ENCODE measurements around the gene REV1.
"Not testable (repeated sequence)": the region's sequence is repeated elsewhere in the genome, so short reads cannot be mapped to it uniquely, and the experiment has no call there.

Gene REV1

DNA sequence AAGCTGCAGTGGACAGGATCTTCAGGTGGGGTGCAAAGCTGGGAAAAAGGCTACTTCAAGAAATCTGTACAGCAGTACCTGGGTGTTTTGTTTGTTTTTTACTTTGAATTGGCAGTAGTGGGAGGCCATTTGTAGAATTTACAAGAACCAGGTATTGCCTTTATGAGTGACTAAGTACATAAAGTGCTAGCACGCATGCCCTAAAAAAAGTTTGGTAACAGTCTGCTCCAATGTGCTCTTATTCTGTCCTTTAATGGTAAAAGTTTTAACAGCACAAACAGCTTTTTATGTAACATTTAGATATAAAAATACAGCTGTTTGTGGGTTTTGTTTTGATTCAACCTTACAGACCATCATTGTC, 17.2 kb downstream of the REV1 start:
- Histone ChIP-seq H3K9me3 (ENCODE audit: control insufficient read depth in 2 of 2, low read length in 2 of 2) (no peaks in the 10 kb centered on the region), H3K36me3 (ENCODE audit: control insufficient read depth in 2 of 2, insufficient read depth in 2 of 2, low read length in 2 of 2) (no peaks in the 10 kb centered on the region), H3K4me3 (ENCODE audit: low read length in 2 of 2) (no peak overlapping the region), H3K27ac (ENCODE audit: low read length) (no peak overlapping the region), H3K4me1 (ENCODE audit: control insufficient read depth, insufficient read depth, low read length) (peaks cover 11% of the 10 kb centered on the region), H3K27me3 (ENCODE audit: control insufficient read depth in 1 of 2, insufficient read depth in 2 of 2, low read length in 2 of 2) (no peaks in the 10 kb centered on the region), H3K9ac (ENCODE audit: low read length in 2 of 2) (no peak overlapping the region)

GRCh38 chr2:99471654-99472599, 17.9 kb downstream of the REV1 start:
- Histone ChIP-seq H3K27ac (ENCODE audit: low read length) (no peak overlapping the region), H3K4me3 (ENCODE audit: low read length in 2 of 2) (no peak overlapping the region)

DNA sequence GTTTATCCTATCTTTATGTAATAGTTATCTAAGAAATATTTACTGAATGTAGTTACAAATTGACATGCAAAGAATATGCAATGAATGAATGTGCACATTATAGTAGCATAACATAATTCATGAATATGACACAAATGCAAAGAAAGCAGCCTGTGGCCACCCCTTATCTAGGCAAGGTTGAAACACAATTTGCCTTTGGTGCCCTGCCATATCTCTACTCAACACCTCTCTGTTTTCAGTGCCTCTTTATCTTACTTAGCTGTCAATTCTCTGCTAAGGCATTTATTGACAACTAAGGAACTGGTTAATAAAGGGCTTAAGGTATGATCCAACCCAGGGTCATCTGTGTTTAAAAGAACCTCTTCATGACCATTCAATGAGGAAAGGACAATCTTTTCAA, 18.9 kb downstream of the REV1 start:
- no peak overlapping the region for H3K4me3 ChIP-seq (ENCODE audit: low read length in 2 of 2)
- no peaks in the 10 kb centered on the region for H3K27me3 ChIP-seq (ENCODE audit: control insufficient read depth in 1 of 2, insufficient read depth in 2 of 2, low read length in 2 of 2)
- H3K36me3 ChIP-seq (ENCODE audit: control insufficient read depth in 2 of 2, insufficient read depth in 2 of 2, low read length in 2 of 2) = no peaks in the 10 kb centered on the region
- peaks cover 9% of the 10 kb centered on the region for H3K4me1 ChIP-seq (ENCODE audit: control insufficient read depth, insufficient read depth, low read length)
- no peaks in the 10 kb centered on the region for H3K9me3 ChIP-seq (ENCODE audit: control insufficient read depth in 2 of 2, low read length in 2 of 2)
- H3K9ac ChIP-seq (ENCODE audit: low read length in 2 of 2) = no peak overlapping the region
- no peak overlapping the region for H3K27ac ChIP-seq (ENCODE audit: low read length)

More at GRCh38 chr2:99471654-99472599, 17.9 kb downstream of the REV1 start:
- Histone ChIP-seq H3K9me3 (ENCODE audit: control insufficient read depth in 2 of 2, low read length in 2 of 2) (no peaks in the 10 kb centered on the region), H3K36me3 (ENCODE audit: control insufficient read depth in 2 of 2, insufficient read depth in 2 of 2, low read length in 2 of 2) (no peaks in the 10 kb centered on the region), H3K27me3 (ENCODE audit: control insufficient read depth in 1 of 2, insufficient read depth in 2 of 2, low read length in 2 of 2) (no peaks in the 10 kb centered on the region), H3K9ac (ENCODE audit: low read length in 2 of 2) (no peak overlapping the region), H3K4me1 (ENCODE audit: control insufficient read depth, insufficient read depth, low read length) (peaks cover 14% of the 10 kb centered on the region)

DNA sequence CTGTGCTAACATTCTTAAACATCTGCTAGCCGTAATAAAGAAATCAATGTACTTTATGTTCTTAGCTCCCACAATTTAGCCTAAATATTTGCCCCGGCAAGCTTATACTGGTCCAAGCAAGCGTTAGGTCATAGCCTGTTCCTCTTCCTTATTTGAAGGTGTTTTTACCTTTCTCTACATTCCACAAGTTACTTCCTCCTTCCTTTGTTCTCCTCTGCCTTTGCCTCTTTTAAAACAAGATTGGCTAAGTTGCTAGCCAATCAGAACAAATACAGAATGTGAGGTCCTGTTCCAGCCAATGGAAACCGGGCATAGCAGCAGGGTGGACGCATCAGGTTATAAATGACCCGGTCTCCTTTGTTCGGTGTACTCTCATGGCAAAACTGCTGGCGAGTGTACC, 19.4 kb downstream of the REV1 start:
- H3K4me3 ChIP-seq (ENCODE audit: low read length in 2 of 2); H3K27ac ChIP-seq (ENCODE audit: low read length); H3K9me3 ChIP-seq (ENCODE audit: control insufficient read depth in 2 of 2, low read length in 2 of 2); H3K27me3 ChIP-seq (ENCODE audit: control insufficient read depth in 1 of 2, insufficient read depth in 2 of 2, low read length in 2 of 2); H3K9ac ChIP-seq (ENCODE audit: low read length in 2 of 2); H3K4me1 ChIP-seq (ENCODE audit: control insufficient read depth, insufficient read depth, low read length); H3K36me3 ChIP-seq (ENCODE audit: control insufficient read depth in 2 of 2, insufficient read depth in 2 of 2, low read length in 2 of 2): not testable (repeated sequence)

- Histone ChIP-seq H3K9me3 (ENCODE audit: control insufficient read depth in 2 of 2, low read length in 2 of 2) (no peaks in the 10 kb centered on the region), H3K4me1 (ENCODE audit: control insufficient read depth, insufficient read depth, low read length) (peaks cover 9% of the 10 kb centered on the region), H3K27me3 (ENCODE audit: control insufficient read depth in 1 of 2, insufficient read depth in 2 of 2, low read length in 2 of 2) (no peaks in the 10 kb centered on the region), H3K4me3 (ENCODE audit: low read length in 2 of 2) (no peak overlapping the region), H3K27ac (ENCODE audit: low read length) (no peak overlapping the region), H3K36me3 (ENCODE audit: control insufficient read depth in 2 of 2, insufficient read depth in 2 of 2, low read length in 2 of 2) (no peaks in the 10 kb centered on the region), H3K9ac (ENCODE audit: low read length in 2 of 2) (no peak overlapping the region)
These were observed 20.4 kb downstream of the REV1 start for GRCh38 chr2:99469394-99469793.

- Histone ChIP-seq H3K4me3 (ENCODE audit: low read length in 2 of 2) (peak overlapping the region in 1 of 2 donors; percentile 19), H3K27me3 (ENCODE audit: control insufficient read depth in 1 of 2, insufficient read depth in 2 of 2, low read length in 2 of 2) (no peaks in the 10 kb centered on the region), H3K27ac (ENCODE audit: low read length) (no peak overlapping the region), H3K36me3 (ENCODE audit: control insufficient read depth in 2 of 2, insufficient read depth in 2 of 2, low read length in 2 of 2) (no peaks in the 10 kb centered on the region), H3K9ac (ENCODE audit: low read length in 2 of 2) (no peak overlapping the region), H3K9me3 (ENCODE audit: control insufficient read depth in 2 of 2, low read length in 2 of 2) (no peaks in the 10 kb centered on the region), H3K4me1 (ENCODE audit: control insufficient read depth, insufficient read depth, low read length) (peaks cover 9% of the 10 kb centered on the region)
These were observed 21.7 kb downstream of the REV1 start for GRCh38 chr2:99468155-99468554.

GRCh38 chr2:99467390-99467789, 22.4 kb downstream of the REV1 start:
- Histone ChIP-seq H3K4me3 (ENCODE audit: low read length in 2 of 2) (no peak overlapping the region), H3K9ac (ENCODE audit: low read length in 2 of 2) (no peak overlapping the region), H3K4me1 (ENCODE audit: control insufficient read depth, insufficient read depth, low read length) (peaks cover 7% of the 10 kb centered on the region), H3K36me3 (ENCODE audit: control insufficient read depth in 2 of 2, insufficient read depth in 2 of 2, low read length in 2 of 2) (peaks cover 0 to 3% of the 10 kb centered on the region in 2 donors), H3K27me3 (ENCODE audit: control insufficient read depth in 1 of 2, insufficient read depth in 2 of 2, low read length in 2 of 2) (no peaks in the 10 kb centered on the region), H3K9me3 (ENCODE audit: control insufficient read depth in 2 of 2, low read length in 2 of 2) (no peaks in the 10 kb centered on the region), H3K27ac (ENCODE audit: low read length) (no peak overlapping the region)

- Histone ChIP-seq H3K36me3 (ENCODE audit: control insufficient read depth in 2 of 2, insufficient read depth in 2 of 2, low read length in 2 of 2) (peaks cover 8 to 23% of the 10 kb centered on the region in 2 donors), H3K9ac (ENCODE audit: low read length in 2 of 2) (no peak overlapping the region), H3K4me1 (ENCODE audit: control insufficient read depth, insufficient read depth, low read length) (no peaks in the 10 kb centered on the region), H3K4me3 (ENCODE audit: low read length in 2 of 2) (no peak overlapping the region), H3K27me3 (ENCODE audit: control insufficient read depth in 1 of 2, insufficient read depth in 2 of 2, low read length in 2 of 2) (no peaks in the 10 kb centered on the region), H3K9me3 (ENCODE audit: control insufficient read depth in 2 of 2, low read length in 2 of 2) (no peaks in the 10 kb centered on the region), H3K27ac (ENCODE audit: low read length) (no peak overlapping the region)
These were observed 27.9 kb downstream of the REV1 start for GRCh38 chr2:99461828-99462483.

- peaks cover 13 to 34% of the 10 kb centered on the region in 2 donors for H3K36me3 ChIP-seq (ENCODE audit: control insufficient read depth in 2 of 2, insufficient read depth in 2 of 2, low read length in 2 of 2)
- H3K4me3 ChIP-seq (ENCODE audit: low read length in 2 of 2) = no peak overlapping the region
- no peak overlapping the region for H3K27ac ChIP-seq (ENCODE audit: low read length)
- H3K4me1 ChIP-seq (ENCODE audit: control insufficient read depth, insufficient read depth, low read length) = no peaks in the 10 kb centered on the region
- no peaks in the 10 kb centered on the region for H3K9me3 ChIP-seq (ENCODE audit: control insufficient read depth in 2 of 2, low read length in 2 of 2)
- no peaks in the 10 kb centered on the region for H3K27me3 ChIP-seq (ENCODE audit: control insufficient read depth in 1 of 2, insufficient read depth in 2 of 2, low read length in 2 of 2)
- H3K9ac ChIP-seq (ENCODE audit: low read length in 2 of 2) = no peak overlapping the region
These were observed 31.3 kb downstream of the REV1 start for GRCh38 chr2:99458529-99458928.

DNA sequence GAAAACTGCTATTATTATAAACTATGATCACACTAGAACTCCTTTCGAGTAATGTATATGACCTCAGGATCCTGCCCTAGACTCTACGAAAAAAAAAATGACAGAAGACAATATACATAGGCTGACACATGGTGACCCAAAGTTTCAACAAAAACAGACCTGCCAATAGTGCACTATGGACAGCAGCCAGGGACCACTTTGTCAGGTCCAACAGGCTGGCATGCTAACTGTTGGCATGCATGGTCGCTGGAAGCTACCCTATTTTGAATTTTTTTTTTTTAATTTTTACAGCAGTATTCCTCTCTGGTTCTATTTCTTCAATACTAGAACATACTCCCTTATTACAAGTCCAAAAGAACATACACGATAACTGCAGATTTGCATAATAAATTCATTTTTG, 38.1 kb downstream of the REV1 start:
- H3K27me3 ChIP-seq (ENCODE audit: control insufficient read depth in 1 of 2, insufficient read depth in 2 of 2, low read length in 2 of 2) = no peaks in the 10 kb centered on the region
- peaks cover 9 to 10% of the 10 kb centered on the region in 2 donors for H3K36me3 ChIP-seq (ENCODE audit: control insufficient read depth in 2 of 2, insufficient read depth in 2 of 2, low read length in 2 of 2)
- H3K9ac ChIP-seq (ENCODE audit: low read length in 2 of 2) = no peak overlapping the region
- H3K4me1 ChIP-seq (ENCODE audit: control insufficient read depth, insufficient read depth, low read length) = peaks cover 3% of the 10 kb centered on the region
- no peak overlapping the region for H3K27ac ChIP-seq (ENCODE audit: low read length)
- no peaks in the 10 kb centered on the region for H3K9me3 ChIP-seq (ENCODE audit: control insufficient read depth in 2 of 2, low read length in 2 of 2)
- H3K4me3 ChIP-seq (ENCODE audit: low read length in 2 of 2) = no peak overlapping the region

DNA sequence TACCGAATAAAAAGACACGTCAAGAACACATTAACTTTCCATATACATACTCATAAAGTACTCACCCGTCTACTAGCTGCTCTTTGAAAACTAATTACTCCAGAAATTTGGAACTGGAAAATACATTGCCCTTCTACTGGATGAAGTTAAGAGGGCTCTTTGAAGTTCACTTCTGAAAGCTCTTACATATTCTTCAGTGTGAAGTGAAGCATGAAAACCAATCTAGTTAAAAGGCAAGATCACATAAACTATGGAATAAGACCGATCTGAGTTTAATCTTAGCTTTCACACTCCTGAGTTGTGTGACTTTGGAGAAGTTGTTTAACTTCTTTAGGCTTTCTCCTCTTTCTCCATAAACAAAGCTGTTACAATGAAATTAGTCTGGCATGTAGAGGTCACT, 38.5 kb downstream of the REV1 start:
- H3K9ac ChIP-seq (ENCODE audit: low read length in 2 of 2) = no peak overlapping the region
- H3K27ac ChIP-seq (ENCODE audit: low read length) = no peak overlapping the region
- no peak overlapping the region for H3K4me3 ChIP-seq (ENCODE audit: low read length in 2 of 2)
- peaks cover 8 to 9% of the 10 kb centered on the region in 2 donors for H3K36me3 ChIP-seq (ENCODE audit: control insufficient read depth in 2 of 2, insufficient read depth in 2 of 2, low read length in 2 of 2)
- no peaks in the 10 kb centered on the region for H3K27me3 ChIP-seq (ENCODE audit: control insufficient read depth in 1 of 2, insufficient read depth in 2 of 2, low read length in 2 of 2)
- H3K9me3 ChIP-seq (ENCODE audit: control insufficient read depth in 2 of 2, low read length in 2 of 2) = no peaks in the 10 kb centered on the region
- peaks cover 3% of the 10 kb centered on the region for H3K4me1 ChIP-seq (ENCODE audit: control insufficient read depth, insufficient read depth, low read length)
